Suprapubic skin (tissue), 4 donors: Measurements from ENCODE around the gene FANCL.

Experiments used
- EP300 ChIP-seq: sonication (generic); formaldehyde crosslinking; IDR thresholded peaks from one replicate; pipeline ENCODE4 v1.6.1; 2017; ENCODE audit warnings: antibody characterized with exemption
- POLR2A ChIP-seq, 2 donors: fragments of 450-650 bp; IDR thresholded peaks; one replicate each; pipeline ENCODE4 v1.6.1; 2017; ENCODE audit warnings: antibody characterized with exemption in 2 of 2, mild to moderate bottlenecking in 2 of 2, moderate library complexity in 2 of 2
- POLR2AphosphoS5 ChIP-seq, 3 donors: sonication (generic); formaldehyde crosslinking; IDR thresholded peaks; one replicate each; pipeline ENCODE4 v1.6.1; 2017; ENCODE audit warnings: antibody characterized with exemption in 3 of 3
- TF ChIP-seq, protein P1 (sequence below), 2 donors: fragments of 200-600 bp in 1 of 2; fragments of 450-650 bp in 1 of 2; sonication (generic) in 1 of 2; IDR thresholded peaks; one replicate each; pipeline ENCODE4 v1.5.1; 2016 to 2019; ENCODE audit warnings: antibody characterized with exemption in 2 of 2, mild to moderate bottlenecking in 1 of 2, moderate library complexity in 1 of 2

DNA sequence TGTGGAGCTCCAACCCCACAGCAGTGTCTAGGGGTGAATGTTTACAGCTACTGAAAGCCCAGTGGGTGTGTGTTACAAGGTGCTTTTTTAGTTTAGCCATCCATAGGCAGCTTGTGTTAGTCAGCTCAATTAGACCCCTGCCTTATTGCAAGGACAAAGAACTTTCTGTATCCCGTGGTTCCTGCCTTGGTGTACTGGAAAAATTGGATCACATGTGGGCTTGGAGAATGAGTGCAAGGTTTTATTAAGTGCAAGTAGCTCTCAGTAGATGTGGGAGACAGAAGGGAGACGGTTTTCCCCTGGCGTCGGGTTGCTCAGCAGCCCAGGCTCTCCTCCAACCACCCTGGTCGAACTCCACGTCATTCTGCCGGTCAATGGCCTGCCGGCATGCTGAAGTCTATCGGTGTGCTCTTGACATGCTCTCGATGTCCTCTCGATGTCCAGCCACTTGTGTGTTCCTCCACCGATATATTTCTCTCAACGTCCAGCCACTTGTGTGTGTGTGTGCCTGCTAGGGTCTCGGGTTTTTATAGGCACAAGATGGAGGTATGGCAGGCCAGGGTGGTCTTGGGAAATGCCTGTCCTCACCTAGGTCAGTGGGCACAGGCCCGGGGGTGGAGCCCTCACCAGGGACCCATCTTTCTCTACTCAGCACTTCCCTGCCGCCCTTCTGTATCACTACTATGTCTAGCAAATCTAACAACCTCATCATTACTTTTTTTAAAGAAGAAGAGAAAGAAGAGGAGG is 13.8 kb downstream of the FANCL start:
- TF ChIP-seq, protein P1, sequence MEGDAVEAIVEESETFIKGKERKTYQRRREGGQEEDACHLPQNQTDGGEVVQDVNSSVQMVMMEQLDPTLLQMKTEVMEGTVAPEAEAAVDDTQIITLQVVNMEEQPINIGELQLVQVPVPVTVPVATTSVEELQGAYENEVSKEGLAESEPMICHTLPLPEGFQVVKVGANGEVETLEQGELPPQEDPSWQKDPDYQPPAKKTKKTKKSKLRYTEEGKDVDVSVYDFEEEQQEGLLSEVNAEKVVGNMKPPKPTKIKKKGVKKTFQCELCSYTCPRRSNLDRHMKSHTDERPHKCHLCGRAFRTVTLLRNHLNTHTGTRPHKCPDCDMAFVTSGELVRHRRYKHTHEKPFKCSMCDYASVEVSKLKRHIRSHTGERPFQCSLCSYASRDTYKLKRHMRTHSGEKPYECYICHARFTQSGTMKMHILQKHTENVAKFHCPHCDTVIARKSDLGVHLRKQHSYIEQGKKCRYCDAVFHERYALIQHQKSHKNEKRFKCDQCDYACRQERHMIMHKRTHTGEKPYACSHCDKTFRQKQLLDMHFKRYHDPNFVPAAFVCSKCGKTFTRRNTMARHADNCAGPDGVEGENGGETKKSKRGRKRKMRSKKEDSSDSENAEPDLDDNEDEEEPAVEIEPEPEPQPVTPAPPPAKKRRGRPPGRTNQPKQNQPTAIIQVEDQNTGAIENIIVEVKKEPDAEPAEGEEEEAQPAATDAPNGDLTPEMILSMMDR (IDR thresholded peaks at IDR 0.05) = no peak
- no peak for TF ChIP-seq POLR2A (IDR thresholded peaks at IDR 0.05)
- no peak for TF ChIP-seq POLR2AphosphoS5 (IDR thresholded peaks at IDR 0.05)
- no peak for TF ChIP-seq EP300
